HCT116 (cell line): Measurements from ENCODE around the gene ART1. TPM values are rescaled to one million over a fixed set of nuclear protein-coding genes. Genes with fewer than 3 reads are reported as not detected.

Source experiments
- ATAC-seq: fragments of 200-7000 bp; cut with Tn5 transposase; 2 replicates; pipeline ENCODE4 v1.9.1; 2020; ENCODE audit warnings: mild to moderate bottlenecking, moderate library complexity
- BruUV-seq: library from RNA; stranded (reverse); fragments of 400-500 nt; replicated peaks from 2 replicates; lab custom pipeline; 2021; lab: Mats Ljungman, UMichigan
- CTCF ChIA-PET: fragments of 300-600 bp; sonication (Branson Sonifier 250); formaldehyde crosslinking; loops from one replicate; lab custom pipeline; 2021; ENCODE audit warnings: antibody characterized with exemption; lab: Charles Lee
- POLR2A ChIA-PET: fragments of 300-600, 350-600 bp; sonication (Branson Sonifier 250); formaldehyde crosslinking; loops from one replicate; lab custom pipeline; 2021; ENCODE audit warnings: antibody characterized with exemption; lab: Charles Lee
- RAD21 ChIA-PET, 2 experiments: fragments of 300-600 bp; sonication (Branson Sonifier 250); formaldehyde crosslinking; loops; one replicate each; lab custom pipeline; 2023; ENCODE audit warnings: low total read pairs in 2 of 2; ENCODE audit not compliant: uncharacterized antibody in 2 of 2, unreplicated experiment in 2 of 2, low non-redundant PET in 1 of 2; lab: Charles Lee
- DNase-seq: peaks from one replicate; pipeline ENCODE4 v3.0.0-alpha.2; 2010; ENCODE audit warnings: low read depth, low spot score
- H2AFZ ChIP-seq: fragments of 200-600 bp; shearing (Covaris generic), sonication (generic); 2 replicates; pipeline ENCODE4 v1.6.1; 2017; ENCODE audit warnings: low read depth, mixed run types, mixed read lengths, antibody characterized with exemption, low read length; ENCODE audit not compliant: poor library complexity, severe bottlenecking
- H3K27ac ChIP-seq: 2 replicates; pipeline ENCODE4 v1.5.1; 2012; ENCODE audit warnings: low read depth, low read length
- H3K27me3 ChIP-seq: fragments of 200-600 bp; sonication (generic); 2 replicates; pipeline ENCODE4 v1.6.1; 2016; ENCODE audit warnings: mixed run types, low read length, mixed read lengths; ENCODE audit not compliant: insufficient read depth
- H3K36me3 ChIP-seq, 2 experiments: fragments of 200-500 bp in 1 of 2; fragments of 200-600 bp in 1 of 2; sonication (Bioruptor generic) in 1 of 2; sonication (generic) in 1 of 2; 2 replicates each; pipeline versions ENCODE4 v1.5.1 to v1.6.1; 2014 to 2016; ENCODE audit warnings: low read length in 2 of 2, inconsistent platforms in 1 of 2, mixed read lengths in 1 of 2, mixed run types in 1 of 2; ENCODE audit not compliant: insufficient read depth in 2 of 2, control insufficient read depth in 1 of 2
- H3K4me1 ChIP-seq, 2 experiments: fragments of 200-600 bp in 1 of 2; sonication (generic) in 1 of 2; 2 replicates each; pipeline versions ENCODE4 v1.5.1 to v1.6.1; 2012 to 2017; ENCODE audit warnings: low read length in 2 of 2, inconsistent platforms in 1 of 2, mild to moderate bottlenecking in 1 of 2, mixed read lengths in 1 of 2, mixed run types in 1 of 2, moderate library complexity in 1 of 2; ENCODE audit not compliant: insufficient read depth in 2 of 2, control insufficient read depth in 1 of 2
- H3K4me2 ChIP-seq: fragments of 200-600 bp; sonication (generic); 2 replicates; pipeline ENCODE4 v1.6.1; 2017; ENCODE audit warnings: mixed run types, low read length, mixed read lengths
- H3K4me3 ChIP-seq, 2 experiments: fragments of 200-600 bp in 1 of 2; sonication (generic) in 1 of 2; replicated peaks in 1 of 2; 2 replicates each; pipeline ENCODE4 v1.5.1; 2011 to 2016; ENCODE audit warnings: low read length in 2 of 2, control low read depth in 1 of 2, low read depth in 1 of 2, mild to moderate bottlenecking in 1 of 2, mixed read lengths in 1 of 2, mixed run types in 1 of 2
- H3K79me2 ChIP-seq: fragments of 200-600 bp; sonication (generic); 2 replicates; pipeline ENCODE4 v1.6.1; 2017; ENCODE audit warnings: mild to moderate bottlenecking, mixed run types, low read length, moderate library complexity, mixed read lengths; ENCODE audit not compliant: insufficient read depth
- H3K9ac ChIP-seq: fragments of 200-600 bp; sonication (generic); 2 replicates; pipeline ENCODE4 v1.6.1; 2016; ENCODE audit warnings: low read length, mixed read lengths
- H3K9me2 ChIP-seq: fragments of 200-600 bp; sonication (generic), shearing (Covaris generic); 2 replicates; pipeline ENCODE4 v1.6.1; 2017; ENCODE audit warnings: mixed run types, mild to moderate bottlenecking, moderate library complexity; ENCODE audit not compliant: insufficient read depth
- H3K9me3 ChIP-seq, 2 experiments: fragments of 200-500 bp in 1 of 2; fragments of 200-600 bp in 1 of 2; sonication (Bioruptor generic) in 1 of 2; sonication (generic) in 1 of 2; 2 replicates each; pipeline ENCODE4 v1.6.1; 2014 to 2017; ENCODE audit warnings: low read length in 2 of 2, mixed read lengths in 2 of 2, inconsistent platforms in 1 of 2, low read depth in 1 of 2, mild to moderate bottlenecking in 1 of 2, mixed run types in 1 of 2, moderate library complexity in 1 of 2; ENCODE audit not compliant: control insufficient read depth in 1 of 2, insufficient read depth in 1 of 2
- H4K20me1 ChIP-seq: fragments of 200-600 bp; sonication (generic), shearing (Covaris generic); 2 replicates; pipeline ENCODE4 v1.6.1; 2017; ENCODE audit warnings: mixed run types, mild to moderate bottlenecking, moderate library complexity; ENCODE audit not compliant: insufficient read depth
- CBX3 ChIP-seq: IDR thresholded peaks from 2 replicates; pipeline ENCODE4 v1.6.1; 2012; ENCODE audit warnings: low read depth
- CTCF ChIP-seq, 3 experiments: fragments of 200-600 bp in 1 of 3; sonication (generic) in 1 of 3; IDR thresholded peaks in 2 of 3; conservative IDR thresholded peaks in 1 of 3; 2 replicates each; pipeline ENCODE4 v1.5.1; 2012 to 2017; ENCODE audit warnings: low read depth in 2 of 3, low read length in 2 of 3, antibody characterized with exemption in 1 of 3, borderline replicate concordance in 1 of 3, control low read depth in 1 of 3, mild to moderate bottlenecking in 1 of 3, mixed read lengths in 1 of 3, mixed run types in 1 of 3, moderate library complexity in 1 of 3; ENCODE audit not compliant: insufficient read depth in 1 of 3
- EGR1 ChIP-seq: IDR thresholded peaks from 2 replicates; pipeline ENCODE4 v1.6.1; 2012; ENCODE audit warnings: low read depth
- ELF1 ChIP-seq: IDR thresholded peaks from 2 replicates; pipeline ENCODE4 v1.6.1; 2012; ENCODE audit warnings: low read depth, borderline replicate concordance
- EZH2 ChIP-seq: fragments of 200-600 bp; sonication (generic); IDR thresholded peaks from 2 replicates; pipeline ENCODE4 v1.6.1; 2017; ENCODE audit warnings: antibody characterized with exemption, mixed run types
- FOSL1 ChIP-seq: IDR thresholded peaks from 2 replicates; pipeline ENCODE4 v1.6.1; 2012; ENCODE audit warnings: low read depth
- JUND ChIP-seq: IDR thresholded peaks from 2 replicates; pipeline ENCODE4 v1.6.1; 2012
- MAX ChIP-seq: IDR thresholded peaks from 2 replicates; pipeline ENCODE4 v1.6.1; 2012
- POLR2A ChIP-seq: IDR thresholded peaks from 2 replicates; pipeline ENCODE4 v1.7.0; 2011; ENCODE audit warnings: borderline replicate concordance; ENCODE audit not compliant: insufficient read depth, insufficient read length; ENCODE audit errors: extremely low read depth
- SP1 ChIP-seq: IDR thresholded peaks from 2 replicates; pipeline ENCODE4 v1.6.1; 2012; ENCODE audit warnings: low read depth
- ZFX ChIP-seq: fragments of 450-650 bp; IDR thresholded peaks from 2 replicates; pipeline ENCODE4 v1.6.1; 2017
- ZNF274 ChIP-seq: fragments of 200-500 bp; sonication (Bioruptor generic); IDR thresholded peaks from 2 replicates; pipeline ENCODE4 v1.6.1; 2014; ENCODE audit warnings: mild to moderate bottlenecking, low read depth, low read length, inconsistent platforms
- intact Hi-C: fragments of 100-400 bp; cut with micrococcal nuclease; formaldehyde crosslinking; loops from 2 replicates; pipeline ENCODE4 v1.10.0; 2022
- total RNA-seq: library from RNA; stranded (reverse); gene quantifications from one replicate; pipeline ENCODE4 v1.2.1, GENCODE V29; 2021; ENCODE audit not compliant: unreplicated experiment

The ART1 gene
- total RNA-seq, 1 experiment from 2014 or later: not detected

GRCh38 chr11:3622521-3622920 lies 22.4 kb upstream of the ART1 start:
- DNase-seq: no peak
- POLR2A ChIA-PET: no interaction called here
- Histone ChIP-seq H4K20me1 (no peaks in the 10 kb centered on the region), H3K36me3 (no peaks in the 10 kb centered on the region), H2AFZ (no peak overlapping the region), H3K79me2 (no peaks in the 10 kb centered on the region), H3K27me3 (no peaks in the 10 kb centered on the region)
- ATAC-seq: no peak
- intact Hi-C loops: no loop called here
- TF ChIP-seq FOSL1: no peak
- no peak for TF ChIP-seq ELF1
- TF ChIP-seq POLR2A: no peak
- TF ChIP-seq MAX: no peak
- no peak for TF ChIP-seq ZNF274
- TF ChIP-seq JUND: no peak
- no peak for TF ChIP-seq CTCF (IDR thresholded peaks at IDR 0.05 in 2 of 3, conservative IDR thresholded peaks at IDR 0.05 in 1 of 3; ENCODE audit: borderline replicate concordance in 1 of 3, insufficient read depth in 1 of 3, low read depth in 2 of 3, low read length in 2 of 3)
- no peak for TF ChIP-seq EGR1
- no peak for TF ChIP-seq ZFX
- TF ChIP-seq CBX3: no peak
- TF ChIP-seq SP1: no peak
- TF ChIP-seq EZH2: no peak
- TF ChIP-seq, all 23 proteins: peak for 0
- H3K27ac ChIP-seq: no peak overlapping the region
- H3K4me3 ChIP-seq: no peak overlapping the region
- H3K4me1 ChIP-seq: no peaks in the 10 kb centered on the region
- no peaks in the 10 kb centered on the region for H3K9me2 ChIP-seq
- no peaks in the 10 kb centered on the region for H3K9me3 ChIP-seq
- no peak overlapping the region for H3K9ac ChIP-seq
- H3K4me2 ChIP-seq: no peak overlapping the region
- ChIA-PET CTCF (no interaction called here), RAD21 (no interaction called here)
- BruUV-seq: no TSS peak
